A549 (cell line): ENCODE data around the gene TRAPPC12. TPM values are rescaled to one million over a fixed set of nuclear protein-coding genes. Genes with fewer than 3 reads are reported as not detected.

Experiments used
- ATAC-seq, 2 experiments: fragments of 200-7000 bp in 1 of 2; fragments of >200 bp in 1 of 2; cut with Nextera tagmentation in 1 of 2; cut with Tn5 transposase in 1 of 2; 3 replicates each; pipeline versions ENCODE4 v1.8.0 to v1.9.1; 2018 to 2020; ENCODE audit warnings: mild to moderate bottlenecking in 1 of 2, moderate library complexity in 1 of 2
- CTCF ChIA-PET: fragments of 300-600 bp; sonication (Branson Sonifier 250); formaldehyde crosslinking; extraction: SDS; loops from one replicate; lab custom pipeline; 2021; ENCODE audit warnings: antibody characterized with exemption, inconsistent platforms; lab: Yijun Ruan, JAX
- POLR2A ChIA-PET: fragments of 350-600 bp; formaldehyde crosslinking; extraction: SDS; loops from one replicate; lab custom pipeline; 2021; ENCODE audit warnings: antibody characterized with exemption, inconsistent platforms; lab: Yijun Ruan, JAX
- DNase-seq, 2 experiments: peaks; one replicate each; pipeline versions ENCODE4 v3.0.0 to v3.0.0-alpha.2; 2011 to 2016; ENCODE audit warnings: low read depth in 1 of 2, low spot score in 1 of 2
- FAIRE-seq: peaks from 2 replicates; lab custom pipeline; 2011; peaks lifted over from hg19 to GRCh38; lab: Jason Lieb, UNC
- H3K27ac ChIP-seq, 2 experiments: fragments of >200 bp; sonication (Bioruptor Twin); formaldehyde crosslinking; 3 replicates each; pipeline ENCODE4 v1.5.1; 2016 to 2017
- H3K4me1 ChIP-seq: fragments of >200 bp; sonication (Bioruptor Twin); formaldehyde crosslinking; 3 replicates; pipeline ENCODE4 v1.6.1; 2016
- H3K4me2 ChIP-seq: fragments of >200 bp; sonication (Bioruptor Twin); formaldehyde crosslinking; 3 replicates; pipeline ENCODE4 v1.6.1; 2016
- H3K4me3 ChIP-seq: fragments of >200 bp; sonication (Bioruptor Twin); formaldehyde crosslinking; 3 replicates; pipeline ENCODE4 v1.5.1; 2016
- H3K9me3 ChIP-seq: fragments of >200 bp; sonication (Bioruptor Twin); formaldehyde crosslinking; 3 replicates; pipeline ENCODE4 v1.6.1; 2016
- BHLHE40 ChIP-seq: IDR thresholded peaks from 2 replicates; pipeline ENCODE4 v1.6.1; 2012; ENCODE audit warnings: low read depth, low read length, inconsistent platforms
- CBX8 ChIP-seq: fragments of 200-600 bp; sonication (generic); IDR thresholded peaks from 2 replicates; pipeline ENCODE4 v1.6.1; 2016
- CHD2 ChIP-seq: fragments of 150-350 bp; IDR thresholded peaks from 2 replicates; pipeline ENCODE4 v1.6.1; 2014; ENCODE audit warnings: low read length; ENCODE audit not compliant: partially characterized antibody
- EHMT2 ChIP-seq: fragments of 200-600 bp; sonication (generic); IDR thresholded peaks from 2 replicates; pipeline ENCODE4 v1.6.1; 2016; ENCODE audit warnings: antibody characterized with exemption, low read depth, mild to moderate bottlenecking, moderate library complexity
- HEYL ChIP-seq: fragments of 250-450 bp; sonication (Bioruptor Pico); IDR thresholded peaks from 2 replicates; pipeline ENCODE4 v1.8.0; 2021; ENCODE audit warnings: mild to moderate bottlenecking, moderate library complexity
- HOXB13 ChIP-seq: fragments of 250-450 bp; sonication (Bioruptor Pico); IDR thresholded peaks from 2 replicates; pipeline ENCODE4 v1.5.0; 2020; ENCODE audit warnings: low read depth, mild to moderate bottlenecking, moderate library complexity
- MAFK ChIP-seq: fragments of 450-650 bp; IDR thresholded peaks from 2 replicates; pipeline ENCODE4 v1.6.1; 2014; ENCODE audit not compliant: partially characterized antibody
- MAZ ChIP-seq: fragments of 150-350 bp; IDR thresholded peaks from 2 replicates; pipeline ENCODE4 v1.6.1; 2014; ENCODE audit warnings: antibody characterized with exemption, low read depth, low read length, borderline replicate concordance
- POLR2AphosphoS2 ChIP-seq: conservative IDR thresholded peaks from 2 replicates; pipeline ENCODE4 v1.6.1; 2012; ENCODE audit warnings: low read length, improper control_type of control experiment, inconsistent platforms
- RAD21 ChIP-seq, 2 experiments: fragments of >200 bp in 1 of 2; sonication (Bioruptor Twin) in 1 of 2; formaldehyde crosslinking in 1 of 2; IDR thresholded peaks in 1 of 2; conservative IDR thresholded peaks in 1 of 2; 2 replicates in 1 of 2; 3 replicates in 1 of 2; pipeline ENCODE4 v1.6.1; 2012 to 2018; ENCODE audit warnings: inconsistent platforms in 1 of 2
- RARB ChIP-seq: fragments of 250-450 bp; sonication (Bioruptor Pico); IDR thresholded peaks from 2 replicates; pipeline ENCODE4 v1.8.0; 2021; ENCODE audit warnings: mild to moderate bottlenecking, moderate library complexity
- TP53 ChIP-seq: fragments of 250-450 bp; sonication (Bioruptor Pico); IDR thresholded peaks from 2 replicates; pipeline ENCODE4 v1.5.0; 2021; ENCODE audit warnings: mild to moderate bottlenecking, moderate library complexity
- ZC3H11A ChIP-seq: fragments of 450-650 bp; IDR thresholded peaks from 2 replicates; pipeline ENCODE4 v1.6.1; 2014; ENCODE audit warnings: antibody characterized with exemption, mild to moderate bottlenecking
- ZFP36 ChIP-seq: fragments of 450-650 bp; IDR thresholded peaks from 2 replicates; pipeline ENCODE4 v1.6.1; 2014; ENCODE audit warnings: borderline replicate concordance; ENCODE audit not compliant: partially characterized antibody
- ZNF302 ChIP-seq: fragments of 250-450 bp; sonication (Bioruptor Pico); IDR thresholded peaks from 2 replicates; pipeline ENCODE4 v1.9.0; 2021; ENCODE audit warnings: inconsistent platforms, mild to moderate bottlenecking, moderate library complexity
- WGBS: methylation state at CpG from one replicate; pipeline ENCODE4 v1.1.6; 2017; ENCODE audit errors: missing lambda C conversion rate; 5-methylcytosine and 5-hydroxymethylcytosine counted together
- polyA plus RNA-seq, 4 experiments: library from polyadenylated mRNA; depleted of rRNA in 3 of 4; stranded (reverse); fragments of >200 nt; fragmentation: RNase III in 1 of 4; extraction: RNeasy Plus Mini Kit Qiagen cat#74134 plus additional on column Dnase treatment in 1 of 4; gene quantifications; 2 replicates in 3 of 4; 3 replicates in 1 of 4; pipeline ENCODE4 v1.2.3, GENCODE V29; 2011 to 2017
- TF ChIP-seq, protein P1 (sequence below): fragments of >200 bp; sonication (Bioruptor Twin); formaldehyde crosslinking; IDR thresholded peaks from 2 replicates; pipeline ENCODE4 v1.6.1; 2016
- TF ChIP-seq, protein P2 (sequence below): fragments of 150-350 bp; IDR thresholded peaks from 2 replicates; pipeline ENCODE4 v1.6.1; 2014; ENCODE audit warnings: low read depth, mild to moderate bottlenecking, low read length
- TF ChIP-seq, protein P3 (sequence below): fragments of 250-450 bp; sonication (Bioruptor Pico); IDR thresholded peaks from 2 replicates; pipeline ENCODE4 v1.5.0; 2021; ENCODE audit warnings: mild to moderate bottlenecking, moderate library complexity, borderline replicate concordance
- TF ChIP-seq, protein P4 (sequence below): fragments of 450-650 bp; IDR thresholded peaks from 2 replicates; pipeline ENCODE4 v1.6.1; 2014; ENCODE audit warnings: antibody characterized with exemption
- TF ChIP-seq, protein P5 (sequence below): IDR thresholded peaks from 2 replicates; pipeline ENCODE4 v1.6.1; 2012

Gene TRAPPC12
- polyA plus RNA-seq, 2 of the 4 experiments (the other 2 are of a cell fraction), result 42.3 to 55.0 TPM

DNA sequence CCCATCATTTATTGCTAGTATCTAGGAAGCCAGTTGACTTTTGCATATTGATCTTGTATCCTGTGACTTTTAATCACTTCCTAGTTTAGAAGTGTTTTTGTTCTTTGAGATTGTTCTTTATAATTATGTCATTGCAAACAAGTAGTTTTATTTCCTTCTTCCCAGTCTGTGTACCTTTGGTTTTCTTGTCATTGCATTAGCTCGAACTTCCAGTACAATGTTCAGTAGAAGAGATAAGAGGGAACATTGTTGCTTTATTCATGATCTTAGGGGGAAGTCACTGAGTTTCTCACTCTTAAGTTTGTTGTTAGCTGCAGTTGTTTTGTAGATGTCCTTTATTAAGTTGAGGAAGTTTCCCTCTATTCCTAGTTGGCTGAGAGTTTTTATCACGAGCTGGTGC lies 61.0 kb downstream of the TRAPPC12 start:
- TF ChIP-seq CHD2, result no peak
- no peak for TF ChIP-seq CBX8
- DNase-seq (no peak), FAIRE-seq (no peak), ATAC-seq (no peak)
- 84% methylated on average over 2 of the region's 2 CpGs for WGBS
- CTCF ChIA-PET, result interaction anchor here (0.9 to 6.5 kb wide), 3 partner anchors 17 to 94 kb away, joined by 4 to 38 read pairs (median 10); no protein-coding TSS in a partner anchor
- H3K27ac ChIP-seq, result no peak overlapping the region
- H3K4me2 ChIP-seq, result no peak overlapping the region
- H3K4me1 ChIP-seq, result no peaks in the 10 kb centered on the region
- H3K9me3 ChIP-seq, result no peaks in the 10 kb centered on the region
- H3K4me3 ChIP-seq, result no peak overlapping the region
- POLR2A ChIA-PET, result no interaction called here

DNA sequence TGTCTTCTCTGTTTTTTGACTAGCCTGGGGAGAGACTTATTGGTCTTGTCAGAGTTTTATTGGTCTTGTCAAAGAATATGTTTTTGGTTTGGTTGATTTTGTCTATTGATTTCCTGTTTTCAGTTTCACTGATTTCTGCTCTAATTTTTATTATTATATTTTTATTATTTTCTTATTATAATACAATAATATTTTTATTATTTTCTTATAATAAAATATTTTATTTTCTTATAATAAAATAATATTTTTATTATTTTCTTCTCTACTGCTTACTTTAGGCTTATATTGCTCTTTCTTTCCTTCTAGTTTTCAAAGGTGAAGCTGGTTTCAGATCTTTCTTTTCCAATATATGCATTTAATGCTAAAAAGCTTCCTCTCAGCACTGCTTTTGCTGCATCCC lies 62.0 kb downstream of the TRAPPC12 start:
- H3K4me3 ChIP-seq, result no peak overlapping the region
- ATAC-seq, result no peak
- DNase-seq, result no peak
- no peaks in the 10 kb centered on the region for H3K9me3 ChIP-seq
- CTCF ChIA-PET, result interaction anchor here (1.9 to 6.5 kb wide), 3 partner anchors 8 to 21 kb away, joined by 5 to 38 read pairs (median 27); no protein-coding TSS in a partner anchor
- FAIRE-seq, result no peak
- no peak for TF ChIP-seq MAZ
- no peak for TF ChIP-seq ZFP36
- TF ChIP-seq, protein P1, sequence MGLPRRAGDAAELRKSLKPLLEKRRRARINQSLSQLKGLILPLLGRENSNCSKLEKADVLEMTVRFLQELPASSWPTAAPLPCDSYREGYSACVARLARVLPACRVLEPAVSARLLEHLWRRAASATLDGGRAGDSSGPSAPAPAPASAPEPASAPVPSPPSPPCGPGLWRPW, result no peak
- TF ChIP-seq MAFK, result no peak
- no peak for TF ChIP-seq HEYL (CRISPR knock-in tag)
- no peak for TF ChIP-seq EHMT2
- no peaks in the 10 kb centered on the region for H3K4me1 ChIP-seq
- POLR2A ChIA-PET, result no interaction called here
- H3K27ac ChIP-seq, result no peak overlapping the region
- H3K4me2 ChIP-seq, result no peak overlapping the region

DNA sequence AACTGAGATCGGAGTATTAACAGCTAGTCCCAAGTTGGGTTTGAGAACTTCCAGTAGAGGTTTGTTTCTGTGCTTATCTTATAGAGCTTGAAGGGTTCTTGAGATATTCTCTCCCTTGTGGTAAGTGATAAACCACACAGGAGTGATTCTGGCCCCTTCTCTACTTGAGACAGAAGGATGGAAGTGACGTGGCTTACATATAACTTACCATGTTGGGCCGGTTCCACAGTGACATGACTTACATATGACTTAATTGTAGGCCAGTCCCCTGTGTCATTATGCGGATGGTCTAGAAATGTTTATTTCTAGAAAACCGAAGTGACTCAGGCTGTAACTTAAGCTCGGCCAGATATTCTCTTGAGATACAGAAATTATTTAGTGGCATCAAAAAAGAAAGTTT lies 62.7 kb downstream of the TRAPPC12 start:
- 92% methylated on average over 6 of the region's 6 CpGs for WGBS
- ATAC-seq, result no peak
- Histone ChIP-seq H3K4me3 (no peak overlapping the region), H3K9me3 (no peaks in the 10 kb centered on the region), H3K4me1 (no peaks in the 10 kb centered on the region), H3K27ac (no peak overlapping the region), H3K4me2 (no peak overlapping the region)
- ChIA-PET CTCF (interaction anchor here (1.3 to 6.5 kb wide), 5 partner anchors 9 to 201 kb away, joined by 3 to 38 read pairs (median 5); no protein-coding TSS in a partner anchor), POLR2A (no interaction called here)
- TF ChIP-seq HOXB13 (CRISPR knock-in tag) (no peak), ZNF302 (no peak), CBX8 (no peak), MAFK (no peak), RARB (CRISPR knock-in tag) (no peak), TP53 (CRISPR knock-in tag) (no peak), POLR2AphosphoS2 (no peak), RAD21 (conservative IDR thresholded peaks at IDR 0.05 in 1 of 2, IDR thresholded peaks at IDR 0.05 in 1 of 2) (no peak), ZC3H11A (no peak), BHLHE40 (no peak)
- TF ChIP-seq, protein P2, sequence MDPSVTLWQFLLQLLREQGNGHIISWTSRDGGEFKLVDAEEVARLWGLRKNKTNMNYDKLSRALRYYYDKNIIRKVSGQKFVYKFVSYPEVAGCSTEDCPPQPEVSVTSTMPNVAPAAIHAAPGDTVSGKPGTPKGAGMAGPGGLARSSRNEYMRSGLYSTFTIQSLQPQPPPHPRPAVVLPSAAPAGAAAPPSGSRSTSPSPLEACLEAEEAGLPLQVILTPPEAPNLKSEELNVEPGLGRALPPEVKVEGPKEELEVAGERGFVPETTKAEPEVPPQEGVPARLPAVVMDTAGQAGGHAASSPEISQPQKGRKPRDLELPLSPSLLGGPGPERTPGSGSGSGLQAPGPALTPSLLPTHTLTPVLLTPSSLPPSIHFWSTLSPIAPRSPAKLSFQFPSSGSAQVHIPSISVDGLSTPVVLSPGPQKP, result no peak
- TF ChIP-seq, protein P3, sequence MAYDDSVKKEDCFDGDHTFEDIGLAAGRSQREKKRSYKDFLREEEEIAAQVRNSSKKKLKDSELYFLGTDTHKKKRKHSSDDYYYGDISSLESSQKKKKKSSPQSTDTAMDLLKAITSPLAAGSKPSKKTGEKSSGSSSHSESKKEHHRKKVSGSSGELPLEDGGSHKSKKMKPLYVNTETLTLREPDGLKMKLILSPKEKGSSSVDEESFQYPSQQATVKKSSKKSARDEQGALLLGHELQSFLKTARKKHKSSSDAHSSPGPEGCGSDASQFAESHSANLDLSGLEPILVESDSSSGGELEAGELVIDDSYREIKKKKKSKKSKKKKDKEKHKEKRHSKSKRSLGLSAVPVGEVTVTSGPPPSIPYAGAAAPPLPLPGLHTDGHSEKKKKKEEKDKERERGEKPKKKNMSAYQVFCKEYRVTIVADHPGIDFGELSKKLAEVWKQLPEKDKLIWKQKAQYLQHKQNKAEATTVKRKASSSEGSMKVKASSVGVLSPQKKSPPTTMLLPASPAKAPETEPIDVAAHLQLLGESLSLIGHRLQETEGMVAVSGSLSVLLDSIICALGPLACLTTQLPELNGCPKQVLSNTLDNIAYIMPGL, result no peak
- TF ChIP-seq, protein P4, sequence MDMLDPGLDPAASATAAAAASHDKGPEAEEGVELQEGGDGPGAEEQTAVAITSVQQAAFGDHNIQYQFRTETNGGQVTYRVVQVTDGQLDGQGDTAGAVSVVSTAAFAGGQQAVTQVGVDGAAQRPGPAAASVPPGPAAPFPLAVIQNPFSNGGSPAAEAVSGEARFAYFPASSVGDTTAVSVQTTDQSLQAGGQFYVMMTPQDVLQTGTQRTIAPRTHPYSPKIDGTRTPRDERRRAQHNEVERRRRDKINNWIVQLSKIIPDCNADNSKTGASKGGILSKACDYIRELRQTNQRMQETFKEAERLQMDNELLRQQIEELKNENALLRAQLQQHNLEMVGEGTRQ, result no peak
- TF ChIP-seq, protein P5, sequence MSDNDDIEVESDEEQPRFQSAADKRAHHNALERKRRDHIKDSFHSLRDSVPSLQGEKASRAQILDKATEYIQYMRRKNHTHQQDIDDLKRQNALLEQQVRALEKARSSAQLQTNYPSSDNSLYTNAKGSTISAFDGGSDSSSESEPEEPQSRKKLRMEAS, result no peak
- TF ChIP-seq, protein P1, result no peak
- no peak for FAIRE-seq
- no peak for DNase-seq
